Brain microvascular endothelial cell (primary cell): ENCODE measurements around the gene CEL.

ENCODE experiments used
- DNase-seq: peaks from one replicate; pipeline ENCODE4 v3.0.0-alpha.2; 2020
- H3K27ac ChIP-seq: fragments of 250-450 bp; sonication (Bioruptor Pico); 2 replicates; pipeline ENCODE4 v1.5.1; 2020; ENCODE audit warnings: mild to moderate bottlenecking, moderate library complexity
- H3K27me3 ChIP-seq: fragments of 250-450 bp; sonication (Bioruptor Pico); replicated peaks from 2 replicates; pipeline ENCODE4 v1.5.1; 2020; ENCODE audit warnings: mild to moderate bottlenecking
- H3K36me3 ChIP-seq: fragments of 250-450 bp; sonication (Bioruptor Pico); replicated peaks from 2 replicates; pipeline ENCODE4 v1.5.1; 2020; ENCODE audit warnings: mild to moderate bottlenecking
- H3K4me3 ChIP-seq: 2 replicates; pipeline ENCODE4 v1.5.1; 2011; ENCODE audit warnings: low read depth, mild to moderate bottlenecking, control low read depth, low read length, moderate library complexity
- CTCF ChIP-seq: IDR thresholded peaks from 2 replicates; pipeline ENCODE4 v1.5.1; 2011; ENCODE audit warnings: low read depth, mild to moderate bottlenecking, moderate library complexity, low read length, control low read depth, inconsistent platforms; ENCODE audit errors: missing control alignments
- in situ Hi-C: cut with HindIII; loops from 2 replicates; pipeline ENCODE4 v1.10.0; 2017; ENCODE audit warnings: low sequenced_read_pairs, low pct_ligation_motif_present

CEL gene

GRCh38 chr9:133073086-133074014 lies 11.6 kb downstream of the CEL start:
- H3K27me3 ChIP-seq = no peaks in the 10 kb centered on the region
- no peak for DNase-seq
- H3K27ac ChIP-seq = no peak overlapping the region
- no peaks in the 10 kb centered on the region for H3K36me3 ChIP-seq
- H3K4me3 ChIP-seq = no peak overlapping the region
- in situ Hi-C loops = no loop called here
- TF ChIP-seq CTCF = no peak

DNA sequence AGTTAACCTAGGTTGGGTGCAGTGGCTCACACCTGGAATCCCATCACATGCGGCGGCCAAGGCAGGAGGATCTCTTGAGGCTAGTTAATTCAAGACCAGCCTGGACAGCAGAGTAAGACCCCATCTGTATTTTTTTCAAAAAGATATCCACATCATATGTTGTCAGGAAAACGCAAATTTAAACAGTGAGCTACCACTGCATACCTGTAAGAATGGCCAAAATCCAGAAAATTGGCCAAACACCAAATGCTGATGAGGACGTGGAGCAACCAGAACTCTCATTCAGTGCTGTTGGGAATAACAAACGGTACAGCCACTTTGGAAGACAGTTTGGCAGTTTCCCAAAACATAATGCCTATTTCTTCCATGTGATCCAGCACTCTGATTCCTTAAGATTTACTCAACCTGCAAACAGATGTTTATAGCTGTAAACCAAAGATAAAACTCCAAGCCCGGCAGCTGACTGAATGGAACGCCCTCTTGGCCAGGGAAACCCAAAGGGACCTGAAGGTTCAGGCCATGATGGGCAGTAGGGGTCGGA lies 12.4 kb downstream of the CEL start:
- H3K27ac ChIP-seq = no peak overlapping the region
- in situ Hi-C loops = no loop called here
- no peak for DNase-seq
- no peak for TF ChIP-seq CTCF
- no peak overlapping the region for H3K4me3 ChIP-seq
- no peaks in the 10 kb centered on the region for H3K27me3 ChIP-seq
- H3K36me3 ChIP-seq = no peaks in the 10 kb centered on the region

- no peak overlapping the region for H3K4me3 ChIP-seq
- DNase-seq = peak; percentile 77
- H3K27ac ChIP-seq = peak overlapping the region; percentile 27
- H3K36me3 ChIP-seq = no peaks in the 10 kb centered on the region
- TF ChIP-seq CTCF = no peak
- no peaks in the 10 kb centered on the region for H3K27me3 ChIP-seq
- in situ Hi-C loops = no loop called here
Measured at GRCh38 chr9:133075925-133076630, 14.3 kb downstream of the CEL start.

DNA sequence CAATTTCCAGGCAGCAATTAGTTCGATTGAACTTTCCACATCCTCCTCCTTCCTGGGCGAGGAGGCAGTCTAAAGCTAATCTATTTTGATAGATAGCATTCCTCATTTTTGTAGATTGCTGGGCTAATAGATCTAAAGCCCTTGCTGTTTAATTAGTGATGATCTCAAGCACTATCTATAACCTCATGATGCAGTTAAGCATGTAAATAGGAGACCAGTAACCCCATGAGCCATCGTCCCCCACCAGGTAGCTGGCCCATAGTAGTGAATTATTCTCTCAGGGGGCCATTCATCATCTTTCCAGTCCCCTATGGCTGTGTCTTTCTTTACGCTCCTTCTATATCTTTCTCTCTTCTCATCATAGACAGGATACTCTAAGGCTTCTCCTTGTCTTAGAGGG lies 14.9 kb downstream of the CEL start:
- in situ Hi-C loops = no loop called here
- no peak overlapping the region for H3K4me3 ChIP-seq
- H3K27ac ChIP-seq = no peak overlapping the region
- H3K27me3 ChIP-seq = no peaks in the 10 kb centered on the region
- no peaks in the 10 kb centered on the region for H3K36me3 ChIP-seq
- TF ChIP-seq CTCF = no peak
- DNase-seq = no peak

GRCh38 chr9:133078486-133078885 lies 16.7 kb downstream of the CEL start:
- TF ChIP-seq CTCF = no peak
- Histone ChIP-seq H3K36me3 (no peaks in the 10 kb centered on the region), H3K27me3 (no peaks in the 10 kb centered on the region), H3K27ac (no peak overlapping the region), H3K4me3 (no peak overlapping the region)
- in situ Hi-C loops = no loop called here
- no peak for DNase-seq
